Effector CD8-positive, alpha-beta T cell (primary cell): ENCODE data around the gene AGMAT.

Experiments used
- DNase-seq: peaks from one replicate; lab custom pipeline; 2025; lab: John Stamatoyannopoulos, UW

AGMAT gene

GRCh38 chr1:15523104-15524020, 61.5 kb downstream of the AGMAT start:
- peak; percentile 42 for DNase-seq

DNA sequence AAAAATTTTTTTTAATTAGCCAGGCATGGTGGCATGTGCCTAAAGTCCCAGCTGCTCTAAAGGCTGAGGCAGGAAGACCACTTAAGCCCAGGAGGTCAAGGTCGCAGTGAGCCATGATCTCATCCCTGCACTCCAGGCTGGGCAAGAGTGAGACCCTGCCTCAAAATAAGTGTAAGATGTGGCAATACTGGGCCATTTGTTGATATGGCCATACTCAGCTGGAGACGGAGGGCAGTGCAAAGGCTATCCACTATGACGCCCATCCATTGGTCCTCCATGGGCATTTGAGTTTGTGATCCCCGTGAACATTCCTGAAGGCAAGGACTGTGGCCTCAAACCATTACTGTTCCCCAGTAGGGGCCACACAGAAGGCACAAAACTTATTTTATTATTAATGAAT, 62.3 kb downstream of the AGMAT start:
- no peak for DNase-seq
